Neural crest cell (in vitro differentiated cells): ENCODE measurements around the gene WDR20. TPM values are rescaled to one million over a fixed set of nuclear protein-coding genes. Genes with fewer than 3 reads are reported as not detected.

ENCODE experiments used
- DNase-seq: peaks from one replicate; pipeline ENCODE4 v3.0.0; 2021; ENCODE audit warnings: low read depth, mixed read lengths, low spot score
- H3K27ac Mint-ChIP-seq: one replicate; pipeline ENCODE4 v1.8.0; 2021; ENCODE audit warnings: mild to moderate bottlenecking, mixed read lengths; ENCODE audit not compliant: unreplicated experiment
- H3K27me3 Mint-ChIP-seq: 2 replicates; pipeline ENCODE4 v1.8.0; 2021; ENCODE audit warnings: low read depth, mild to moderate bottlenecking, mixed read lengths
- H3K36me3 Mint-ChIP-seq: 2 replicates; pipeline ENCODE4 v1.8.0; 2021; ENCODE audit warnings: low read depth, mild to moderate bottlenecking, mixed read lengths
- H3K4me1 Mint-ChIP-seq: 2 replicates; pipeline ENCODE4 v1.8.0; 2021; ENCODE audit warnings: mixed read lengths
- H3K4me3 Mint-ChIP-seq: one replicate; pipeline ENCODE4 v1.8.0; 2021; ENCODE audit warnings: mild to moderate bottlenecking, mixed read lengths
- H3K9me3 Mint-ChIP-seq: 2 replicates; pipeline ENCODE4 v1.8.0; 2021; ENCODE audit warnings: mixed read lengths
- total RNA-seq: library from RNA; stranded (reverse); gene quantifications from 2 replicates; pipeline ENCODE4 v1.2.1, GENCODE V29; 2021
- TF ChIP-seq, protein P1 (sequence below): fragments of 200-600 bp; sonication (generic); conservative IDR thresholded peaks from 2 replicates; pipeline ENCODE4 v1.5.0; 2021; ENCODE audit warnings: antibody characterized with exemption, mild to moderate bottlenecking

The WDR20 gene
- total RNA-seq, 1 donor from 2014 or later = 30.2 TPM

DNA sequence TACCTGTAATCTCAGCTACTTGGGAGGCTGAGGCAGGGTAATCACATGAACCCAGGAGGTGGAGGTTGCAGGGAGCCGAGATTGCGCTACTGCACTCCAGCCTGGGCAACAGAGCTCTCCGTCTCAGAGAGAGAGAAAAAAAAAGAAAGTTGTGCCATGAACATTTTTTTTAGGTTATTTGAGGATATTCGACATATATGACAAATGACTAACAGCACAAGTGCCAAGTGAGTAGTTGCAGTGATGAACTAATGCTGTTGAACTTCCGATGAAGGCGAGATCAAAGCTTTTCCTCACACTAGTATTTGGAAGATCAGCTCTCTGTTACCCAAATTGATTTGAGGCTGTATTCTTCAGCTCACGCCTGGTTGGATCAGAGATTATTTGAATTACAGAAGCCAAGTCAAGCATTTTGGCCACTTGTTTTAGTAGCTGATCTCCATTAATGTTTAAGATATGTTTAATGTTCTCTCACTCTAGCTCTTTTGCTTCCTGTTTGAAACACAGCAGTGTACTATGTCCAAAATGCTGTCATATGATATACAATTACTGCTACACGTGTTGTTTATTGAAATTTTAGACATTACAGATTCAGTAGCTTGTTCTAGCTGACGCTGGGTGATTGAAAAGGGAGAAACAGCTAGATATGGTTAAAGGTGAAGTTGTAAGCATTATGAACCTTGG, 43.4 kb downstream of the WDR20 start:
- Mint-ChIP-seq H3K27me3 (no peaks in the 10 kb centered on the region), H3K4me3 (no peak overlapping the region), H3K36me3 (no peaks in the 10 kb centered on the region), H3K27ac (no peak overlapping the region), H3K9me3 (no peaks in the 10 kb centered on the region), H3K4me1 (peaks cover 53% of the 10 kb centered on the region)
- no peak for DNase-seq
- TF ChIP-seq, protein P1, sequence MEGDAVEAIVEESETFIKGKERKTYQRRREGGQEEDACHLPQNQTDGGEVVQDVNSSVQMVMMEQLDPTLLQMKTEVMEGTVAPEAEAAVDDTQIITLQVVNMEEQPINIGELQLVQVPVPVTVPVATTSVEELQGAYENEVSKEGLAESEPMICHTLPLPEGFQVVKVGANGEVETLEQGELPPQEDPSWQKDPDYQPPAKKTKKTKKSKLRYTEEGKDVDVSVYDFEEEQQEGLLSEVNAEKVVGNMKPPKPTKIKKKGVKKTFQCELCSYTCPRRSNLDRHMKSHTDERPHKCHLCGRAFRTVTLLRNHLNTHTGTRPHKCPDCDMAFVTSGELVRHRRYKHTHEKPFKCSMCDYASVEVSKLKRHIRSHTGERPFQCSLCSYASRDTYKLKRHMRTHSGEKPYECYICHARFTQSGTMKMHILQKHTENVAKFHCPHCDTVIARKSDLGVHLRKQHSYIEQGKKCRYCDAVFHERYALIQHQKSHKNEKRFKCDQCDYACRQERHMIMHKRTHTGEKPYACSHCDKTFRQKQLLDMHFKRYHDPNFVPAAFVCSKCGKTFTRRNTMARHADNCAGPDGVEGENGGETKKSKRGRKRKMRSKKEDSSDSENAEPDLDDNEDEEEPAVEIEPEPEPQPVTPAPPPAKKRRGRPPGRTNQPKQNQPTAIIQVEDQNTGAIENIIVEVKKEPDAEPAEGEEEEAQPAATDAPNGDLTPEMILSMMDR = no peak

DNA sequence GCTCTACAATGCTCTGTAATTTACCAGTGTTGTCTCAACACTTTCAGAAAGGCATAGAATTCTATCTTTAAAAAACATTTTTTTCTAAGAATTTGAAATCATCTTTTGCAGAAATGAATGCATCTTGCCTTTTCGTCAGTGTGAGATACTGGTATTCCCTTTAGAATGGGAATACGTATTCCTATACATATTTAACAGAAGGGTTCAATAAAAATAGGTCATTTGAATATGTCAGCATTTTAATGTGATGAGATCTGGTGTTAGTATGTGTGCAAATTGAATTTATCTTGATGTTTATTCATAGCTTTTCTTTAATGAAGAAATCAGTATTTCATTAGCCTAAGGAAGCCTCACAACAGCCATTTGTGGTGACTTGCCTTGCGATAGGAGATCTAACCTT, 44.2 kb downstream of the WDR20 start:
- H3K9me3 Mint-ChIP-seq = no peaks in the 10 kb centered on the region
- H3K27ac Mint-ChIP-seq = no peak overlapping the region
- H3K27me3 Mint-ChIP-seq = no peaks in the 10 kb centered on the region
- TF ChIP-seq, protein P1 = no peak
- no peaks in the 10 kb centered on the region for H3K36me3 Mint-ChIP-seq
- DNase-seq = no peak
- H3K4me3 Mint-ChIP-seq = no peak overlapping the region
- H3K4me1 Mint-ChIP-seq = peaks cover 53% of the 10 kb centered on the region

DNA sequence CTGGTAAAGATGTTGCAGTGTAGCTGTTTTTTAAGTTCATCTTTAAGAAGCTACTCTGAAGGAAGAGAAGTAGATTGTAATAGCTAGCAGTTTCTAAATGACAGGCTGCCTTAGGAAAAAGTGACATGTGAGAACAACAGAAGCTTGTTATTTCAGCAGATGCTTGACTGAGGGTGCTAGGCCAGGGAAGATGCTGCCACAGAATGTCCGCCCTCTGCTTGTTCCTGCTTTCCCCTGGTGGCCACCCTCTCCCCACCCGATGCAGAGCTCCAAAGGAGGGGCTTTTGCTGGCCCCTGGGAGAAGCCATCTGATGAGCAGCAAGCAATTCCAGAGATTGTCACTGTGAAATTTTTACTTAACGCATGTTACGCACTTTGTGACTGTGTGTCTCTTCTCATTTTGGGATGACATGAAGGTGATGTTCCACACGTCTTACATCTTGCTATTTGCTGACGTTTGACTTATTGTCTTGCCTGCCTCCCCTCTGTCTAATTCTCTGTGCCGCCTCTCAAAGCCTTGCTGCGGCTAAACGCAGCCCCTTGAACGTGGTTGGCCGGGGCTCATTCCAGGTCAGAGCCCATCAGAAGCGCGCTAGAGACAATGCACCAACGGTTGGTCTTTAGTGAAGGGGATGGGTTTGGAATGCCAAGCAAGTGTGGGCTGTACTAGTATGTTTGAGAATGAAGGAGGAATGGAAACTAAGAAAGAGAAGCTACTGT, 44.8 kb downstream of the WDR20 start:
- H3K4me3 Mint-ChIP-seq = no peak overlapping the region
- H3K9me3 Mint-ChIP-seq = no peaks in the 10 kb centered on the region
- H3K27ac Mint-ChIP-seq = no peak overlapping the region
- TF ChIP-seq, protein P1 = no peak
- DNase-seq = no peak
- no peaks in the 10 kb centered on the region for H3K27me3 Mint-ChIP-seq
- H3K36me3 Mint-ChIP-seq = no peaks in the 10 kb centered on the region
- H3K4me1 Mint-ChIP-seq = peaks cover 53% of the 10 kb centered on the region

DNA sequence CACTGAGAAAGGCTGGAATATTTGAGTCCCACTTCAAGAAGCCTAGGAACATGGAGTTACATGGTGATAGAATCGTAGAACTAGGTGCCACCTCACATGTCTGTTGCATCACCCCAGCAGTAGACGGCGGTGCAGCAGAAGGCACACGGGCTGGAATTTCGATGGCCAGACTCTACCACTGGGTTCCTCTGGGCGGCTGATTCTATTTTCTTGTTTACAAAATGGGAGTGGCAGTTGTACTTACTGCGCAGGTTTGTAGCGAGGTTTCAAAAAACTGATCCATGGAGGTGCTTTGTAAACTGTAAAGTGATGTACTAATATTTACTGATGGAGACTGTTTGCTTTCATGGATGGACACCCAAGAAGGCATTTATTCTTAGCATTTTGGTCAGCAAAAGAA, 45.7 kb downstream of the WDR20 start:
- Mint-ChIP-seq H3K4me3 (no peak overlapping the region), H3K4me1 (peaks cover 53% of the 10 kb centered on the region), H3K9me3 (no peaks in the 10 kb centered on the region), H3K27ac (no peak overlapping the region), H3K27me3 (no peaks in the 10 kb centered on the region), H3K36me3 (no peaks in the 10 kb centered on the region)
- TF ChIP-seq, protein P1 = no peak
- DNase-seq = no peak

DNA sequence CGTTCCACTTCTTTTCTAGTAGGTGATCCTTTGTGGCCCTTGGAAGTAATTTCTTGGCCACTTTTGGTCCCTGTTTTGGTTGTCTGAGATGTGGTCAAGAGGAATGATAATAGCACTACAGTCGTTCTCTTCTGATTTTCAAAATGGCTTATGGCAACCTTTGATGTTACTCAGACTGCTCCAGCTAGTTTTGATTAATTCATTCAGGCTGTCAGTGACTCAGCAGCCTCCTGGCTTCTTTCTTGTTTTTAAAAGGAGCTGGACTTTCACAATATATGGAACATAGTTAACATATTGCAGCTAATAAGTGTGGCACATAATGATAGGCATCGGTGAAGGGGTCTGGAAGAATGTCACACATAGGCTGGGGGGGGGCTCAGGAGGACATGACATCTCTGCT, 47.3 kb downstream of the WDR20 start:
- no peak for DNase-seq
- no peaks in the 10 kb centered on the region for H3K36me3 Mint-ChIP-seq
- no peaks in the 10 kb centered on the region for H3K27me3 Mint-ChIP-seq
- H3K9me3 Mint-ChIP-seq = no peaks in the 10 kb centered on the region
- H3K4me3 Mint-ChIP-seq = no peak overlapping the region
- H3K27ac Mint-ChIP-seq = peak overlapping the region; percentile 31
- TF ChIP-seq, protein P1 = no peak
- peaks cover 56% of the 10 kb centered on the region for H3K4me1 Mint-ChIP-seq
